HepG2 (cell line): Measurements from ENCODE around the gene CSMD2.

Source experiments
- ATF4 ChIP-seq, 2 experiments: fragments of 450-650 bp in 1 of 2; sonication (generic) in 1 of 2; formaldehyde crosslinking; IDR thresholded peaks; 2 replicates each; pipeline versions ENCODE4 v1.5.0 to v1.8.0; 2020 to 2022; ENCODE audit warnings: mild to moderate bottlenecking in 1 of 2, missing genetic modification reagents in 1 of 2
- NR1H2 ChIP-seq: sonication (generic); formaldehyde crosslinking; IDR thresholded peaks from 2 replicates; pipeline ENCODE4 v1.8.1; 2022; ENCODE audit warnings: low read depth, missing genetic modification reagents, borderline replicate concordance
- TAF1 ChIP-seq: sonication (generic); formaldehyde crosslinking; IDR thresholded peaks from 2 replicates; pipeline ENCODE4 v1.4.0; 2020; ENCODE audit warnings: missing genetic modification reagents
- ZNF274 ChIP-seq: sonication (generic); formaldehyde crosslinking; IDR thresholded peaks from 2 replicates; pipeline ENCODE4 v1.5.1; 2020; ENCODE audit warnings: mild to moderate bottlenecking, missing genetic modification reagents
- ZNF7 ChIP-seq: IDR thresholded peaks from 2 replicates; pipeline ENCODE4 v1.6.1; 2016; ENCODE audit warnings: missing biosample characterization, missing genetic modification reagents

- TF ChIP-seq ZNF274 (CRISPR knock-in tag): no peak
- no peak for TF ChIP-seq ATF4 (CRISPR knock-in tag; IDR thresholded peaks at IDR 0.05)
- TF ChIP-seq NR1H2 (CRISPR knock-in tag): no peak
- TF ChIP-seq ZNF7: no peak
- TF ChIP-seq TAF1 (CRISPR knock-in tag): no peak
These were observed 542.3 kb downstream of the CSMD2 start for GRCh38 chr1:33622757-33623156.
